Right renal cortex interstitium (tissue), 3 donors: Measurements from ENCODE around the gene CHMP4B. TPM values are rescaled to one million over a fixed set of nuclear protein-coding genes. Genes with fewer than 3 reads are reported as not detected.

Experiments
- DNase-seq, 3 donors: peaks; one replicate each; pipeline ENCODE4 v3.0.0-alpha.2; 2013; ENCODE audit warnings: low read depth in 3 of 3, low spot score in 2 of 3
- polyA plus RNA-seq, 3 donors: library from polyadenylated mRNA; unstranded; fragments of 120-200 nt; gene quantifications; one replicate each; pipeline ENCODE4 v1.2.1, GENCODE V29; 2013; ENCODE audit not compliant: insufficient read length in 3 of 3

CHMP4B gene
- polyA plus RNA-seq, 3 donors: 111 to 117 (median 114) TPM

GRCh38 chr20:33837096-33837830, 26.1 kb downstream of the CHMP4B start:
- DNase-seq: no peak

- no peak for DNase-seq
Observed at GRCh38 chr20:33838035-33838864, 27.1 kb downstream of the CHMP4B start.

GRCh38 chr20:33839591-33839990, 28.4 kb downstream of the CHMP4B start:
- no peak for DNase-seq

- no peak for DNase-seq
Observed at GRCh38 chr20:33840160-33840559, 29.0 kb downstream of the CHMP4B start.

GRCh38 chr20:33840759-33841435, 29.7 kb downstream of the CHMP4B start:
- no peak for DNase-seq

- no peak for DNase-seq
Observed at GRCh38 chr20:33841436-33841799, 30.3 kb downstream of the CHMP4B start.

- DNase-seq: no peak
Observed at GRCh38 chr20:33842346-33842745, 31.2 kb downstream of the CHMP4B start.

GRCh38 chr20:33843050-33843449, 31.9 kb downstream of the CHMP4B start:
- no peak for DNase-seq

- no peak for DNase-seq
Observed at GRCh38 chr20:33843854-33844253, 32.7 kb downstream of the CHMP4B start.

GRCh38 chr20:33846291-33846935, 35.3 kb downstream of the CHMP4B start:
- DNase-seq: no peak

- DNase-seq: no peak
Observed at GRCh38 chr20:33847006-33847405, 35.9 kb downstream of the CHMP4B start.

- no peak for DNase-seq
Observed at GRCh38 chr20:33848391-33848790, 37.2 kb downstream of the CHMP4B start.

- no peak for DNase-seq
Observed at GRCh38 chr20:33850159-33850558, 39.0 kb downstream of the CHMP4B start.

GRCh38 chr20:33851842-33852466, 40.8 kb downstream of the CHMP4B start:
- no peak for DNase-seq

- DNase-seq: no peak
Observed at GRCh38 chr20:33852626-33853506, 41.7 kb downstream of the CHMP4B start.

GRCh38 chr20:33853507-33853813, 42.3 kb downstream of the CHMP4B start:
- no peak for DNase-seq

GRCh38 chr20:33857722-33858563, 46.8 kb downstream of the CHMP4B start:
- DNase-seq: no peak

- no peak for DNase-seq
Observed at GRCh38 chr20:33858666-33859065, 47.5 kb downstream of the CHMP4B start.

- DNase-seq: no peak
Observed at GRCh38 chr20:33859157-33859695, 48.1 kb downstream of the CHMP4B start.
